Skin of body (tissue), 2 donors: Measurements from ENCODE around the gene CYP2U1. TPM values are rescaled to one million over a fixed set of nuclear protein-coding genes. Genes with fewer than 3 reads are reported as not detected.
"Not testable (repeated sequence)": the region's sequence is repeated elsewhere in the genome, so short reads cannot be mapped to it uniquely, and the experiment has no call there.

Experiments used
- DNase-seq: peaks from one replicate; lab custom pipeline; 2025; lab: John Stamatoyannopoulos, UW
- total RNA-seq: library from RNA; depleted of rRNA; stranded (reverse); fragments of >200 nt; gene quantifications from one replicate; pipeline ENCODE4 v1.2.3, GENCODE V29; 2014

The CYP2U1 gene
- total RNA-seq, 1 donor from 2014 or later: 5.9 TPM

GRCh38 chr4:107917500-107917899 is 13.8 kb upstream of the CYP2U1 start:
- DNase-seq: no peak

- no peak for DNase-seq
These were observed 8.6 kb upstream of the CYP2U1 start for GRCh38 chr4:107922486-107923473.

- not testable (repeated sequence) for DNase-seq
These were observed 5.6 kb upstream of the CYP2U1 start for GRCh38 chr4:107925713-107926112.

- not testable (repeated sequence) for DNase-seq
These were observed 4.5 kb upstream of the CYP2U1 start for GRCh38 chr4:107926875-107927274.

DNA sequence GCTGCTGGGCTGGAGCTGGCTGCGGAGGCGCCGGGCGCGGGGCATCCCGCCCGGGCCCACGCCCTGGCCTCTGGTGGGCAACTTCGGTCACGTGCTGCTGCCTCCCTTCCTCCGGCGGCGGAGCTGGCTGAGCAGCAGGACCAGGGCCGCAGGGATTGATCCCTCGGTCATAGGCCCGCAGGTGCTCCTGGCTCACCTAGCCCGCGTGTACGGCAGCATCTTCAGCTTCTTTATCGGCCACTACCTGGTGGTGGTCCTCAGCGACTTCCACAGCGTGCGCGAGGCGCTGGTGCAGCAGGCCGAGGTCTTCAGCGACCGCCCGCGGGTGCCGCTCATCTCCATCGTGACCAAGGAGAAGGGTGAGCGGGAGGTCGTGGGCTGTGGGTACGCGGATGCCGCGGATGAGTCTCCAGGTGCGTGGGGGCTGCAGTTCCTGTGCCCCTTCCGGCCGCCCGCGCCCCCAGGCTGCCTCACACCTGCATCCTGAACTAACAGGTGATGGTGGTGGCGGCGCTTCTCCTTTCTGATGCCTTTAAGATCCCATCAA is 499 bp downstream of the CYP2U1 start:
- DNase-seq: no peak

- no peak for DNase-seq
These were observed 3.9 kb downstream of the CYP2U1 start for GRCh38 chr4:107935246-107935645.

DNA sequence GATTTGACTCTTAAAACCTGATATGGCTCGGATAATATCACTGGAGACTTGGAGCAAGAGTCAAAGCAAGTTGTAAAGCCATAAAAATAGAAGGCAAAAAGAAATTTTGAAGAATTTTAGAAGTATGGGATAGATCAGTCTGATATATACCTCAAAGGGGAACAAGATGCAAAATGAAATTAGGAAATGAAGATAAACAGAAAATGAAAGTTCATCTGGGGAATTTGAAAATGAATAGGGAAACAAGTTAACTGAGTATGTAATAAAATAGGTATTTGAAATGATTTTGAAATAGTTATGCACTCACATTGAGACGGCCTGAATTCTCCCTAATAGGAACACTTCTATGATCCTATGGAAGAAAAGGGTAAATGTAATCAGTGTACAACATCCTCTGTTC is 5.7 kb downstream of the CYP2U1 start:
- no peak for DNase-seq

GRCh38 chr4:107939307-107939706 is 8.0 kb downstream of the CYP2U1 start:
- no peak for DNase-seq

DNA sequence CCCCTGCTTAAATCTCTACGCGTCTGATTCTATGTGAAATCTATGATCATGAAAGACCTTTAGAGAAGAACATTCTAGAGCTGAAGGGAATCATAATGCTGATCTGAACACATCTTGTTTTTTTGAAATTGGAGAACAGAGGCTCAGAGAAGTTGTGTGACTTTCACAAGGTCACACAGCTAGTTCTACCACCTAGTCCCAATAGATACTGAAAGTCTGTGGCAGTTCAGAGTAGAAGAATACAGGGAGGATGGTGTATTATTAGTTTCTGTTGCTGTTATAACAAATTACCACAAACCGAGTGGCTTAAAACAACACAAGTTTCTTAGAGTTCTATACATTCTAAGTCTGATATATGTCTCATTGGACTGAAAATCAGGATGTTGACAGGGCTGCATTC is 14.5 kb downstream of the CYP2U1 start:
- no peak for DNase-seq

- DNase-seq: no peak
These were observed 19.6 kb downstream of the CYP2U1 start for GRCh38 chr4:107950746-107951540.

DNA sequence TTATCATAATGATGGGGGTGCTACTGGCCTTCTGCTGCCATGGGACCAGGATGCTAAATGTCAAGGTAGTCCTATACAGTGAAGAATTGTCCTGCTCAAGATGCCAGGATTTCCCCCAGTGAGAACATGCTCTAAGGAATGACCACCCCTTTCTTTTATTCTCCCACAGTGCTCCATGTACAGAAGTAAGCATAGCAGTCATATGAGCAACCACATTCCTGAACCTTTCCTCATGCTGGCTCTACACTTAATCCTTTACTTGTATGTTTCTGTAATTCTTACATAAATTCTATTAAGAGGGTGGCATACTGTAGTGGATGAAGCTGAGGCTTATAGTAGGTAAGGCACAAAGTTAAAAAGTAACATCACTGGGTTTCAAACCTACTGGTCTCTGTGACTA is 20.2 kb downstream of the CYP2U1 start:
- DNase-seq: no peak

DNA sequence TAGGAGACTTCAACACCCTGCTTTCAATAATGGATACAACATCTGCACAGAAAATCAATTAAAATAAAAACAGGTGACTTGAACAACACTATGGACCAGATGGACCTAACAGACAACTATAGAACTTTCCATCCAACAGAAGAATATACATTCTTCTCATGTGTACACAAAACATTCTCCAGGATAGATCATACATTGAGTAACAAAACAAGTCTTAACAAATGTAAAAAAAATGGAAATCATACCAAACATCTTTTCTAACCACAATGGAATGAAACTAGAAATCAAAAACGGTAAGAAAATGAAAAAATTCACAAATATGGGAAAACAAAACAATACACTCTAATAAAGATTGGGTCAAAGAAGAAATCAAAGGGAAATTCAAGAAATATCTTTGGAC is 24.7 kb downstream of the CYP2U1 start:
- DNase-seq: no peak

DNA sequence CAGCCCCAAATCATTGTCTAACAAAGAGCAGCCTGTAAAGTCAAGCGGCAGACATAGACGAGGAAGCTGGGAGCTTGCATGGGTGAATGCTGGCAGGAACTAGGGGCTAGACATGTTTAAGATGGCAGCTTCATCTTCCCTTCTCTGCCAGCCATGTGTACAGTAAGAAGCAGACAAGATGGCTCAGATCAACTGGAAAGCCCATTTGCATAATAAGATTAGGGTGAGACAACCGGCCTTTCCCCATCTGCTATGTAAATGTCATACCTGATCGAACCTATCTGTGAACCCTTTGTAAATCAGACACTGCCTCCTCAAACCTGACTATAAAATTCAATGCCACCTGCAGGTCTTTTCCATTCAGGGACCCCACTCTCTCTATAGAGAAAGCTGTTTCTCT is 35.6 kb downstream of the CYP2U1 start:
- no peak for DNase-seq

DNA sequence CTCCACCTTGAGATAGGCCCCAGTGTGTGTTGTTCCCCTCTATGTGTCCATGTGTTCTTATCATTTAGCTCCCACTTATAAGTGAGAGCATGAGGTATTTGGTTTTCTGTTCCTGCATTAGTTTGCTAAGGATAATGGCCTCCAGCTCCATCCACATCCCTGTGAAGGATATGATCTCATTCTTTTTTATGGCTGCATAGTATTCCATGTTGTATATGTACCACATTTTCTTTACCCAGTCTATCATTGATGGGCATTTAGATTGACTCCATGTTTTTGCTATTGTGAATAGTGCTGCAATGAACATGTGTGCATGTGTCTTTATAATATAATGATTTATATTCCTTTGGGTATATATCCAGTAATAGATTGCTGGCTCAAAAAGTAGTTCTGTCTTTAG is 36.2 kb downstream of the CYP2U1 start:
- DNase-seq: not testable (repeated sequence)

- DNase-seq: not testable (repeated sequence)
These were observed 36.6 kb downstream of the CYP2U1 start for GRCh38 chr4:107967921-107968320.

GRCh38 chr4:107970063-107970798 is 38.9 kb downstream of the CYP2U1 start:
- no peak for DNase-seq

- DNase-seq: no peak
These were observed 41.3 kb downstream of the CYP2U1 start for GRCh38 chr4:107972605-107973004.

GRCh38 chr4:107974523-107974922 is 43.2 kb downstream of the CYP2U1 start:
- no peak for DNase-seq

DNA sequence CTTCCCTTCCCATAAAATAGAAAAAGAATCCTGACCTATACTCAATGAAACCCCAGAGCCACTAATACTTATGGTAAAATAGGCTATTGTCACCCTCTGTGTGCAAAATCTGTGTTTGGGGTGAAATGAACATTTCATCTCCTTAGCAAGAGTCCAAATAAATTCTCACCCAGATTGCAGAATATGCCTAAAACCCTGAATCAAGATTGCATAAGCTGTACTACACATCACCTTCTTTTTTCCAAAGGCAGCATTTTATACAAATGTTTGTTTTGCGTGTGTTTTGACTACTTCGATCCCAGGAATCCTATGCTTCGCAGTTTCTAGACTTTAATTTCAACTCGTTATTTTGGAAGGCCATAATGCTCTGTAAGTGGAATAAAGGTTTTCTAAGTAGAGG is 46.1 kb downstream of the CYP2U1 start:
- no peak for DNase-seq

GRCh38 chr4:107977966-107978705 is 46.8 kb downstream of the CYP2U1 start:
- DNase-seq: no peak
